ENCODE data around the gene CLCN5.

- TF ChIP-seq POLR2AphosphoS5 (IDR thresholded peaks at IDR 0.05; ENCODE audit: low read depth, low read length) (no peak), POLR2A (IDR thresholded peaks at IDR 0.05; ENCODE audit: low read depth, low read length) (no peak), TAF1 (IDR thresholded peaks at IDR 0.05; ENCODE audit: borderline replicate concordance, low read depth, low read length) (no peak)
Measured at GRCh38 chrX:49921109-49921508, 1.3 kb upstream of the CLCN5 start.
